ENCODE results near the gene USP48. TPM values are rescaled to one million over a fixed set of nuclear protein-coding genes. Genes with fewer than 3 reads are reported as not detected.

USP48 gene
- total RNA-seq, 2 experiments from 2014 or later, result 73.3 to 76.0 TPM

- H3K27ac Mint-ChIP-seq, result no peak overlapping the region
- H3K9me3 ChIP-seq (ENCODE audit: control insufficient read depth in 1 of 2, insufficient read depth in 1 of 2, low read length in 2 of 2), result peaks cover 0 to 3% of the 10 kb centered on the region in 2 experiments
- POLR2A ChIA-PET, result no interaction called here
- H3K9me3 Mint-ChIP-seq, result no peaks in the 10 kb centered on the region
- H3K36me3 ChIP-seq (ENCODE audit: insufficient read depth, low read length), result no peaks in the 10 kb centered on the region
- intact Hi-C loops (cut with DNase I, micrococcal nuclease), result no loop called here
- H3K4me3 Mint-ChIP-seq, result no peak overlapping the region
- H3K4me1 ChIP-seq (ENCODE audit: insufficient read depth, low read length), result no peaks in the 10 kb centered on the region
- TF ChIP-seq CTCF (IDR thresholded peaks at IDR 0.05), result no peak
- H3K27ac ChIP-seq (ENCODE audit: low read depth in 1 of 2, low read length in 2 of 2), result no peak overlapping the region
- no peak overlapping the region for H3K4me3 ChIP-seq (ENCODE audit: low read length)
- no peaks in the 10 kb centered on the region for H3K36me3 Mint-ChIP-seq (ENCODE audit: low read depth)
- H3K4me1 Mint-ChIP-seq (ENCODE audit: low read depth), result no peaks in the 10 kb centered on the region
- DNase-seq (no peak), ATAC-seq (ENCODE audit: poor library complexity) (no peak)
- H3K27me3 Mint-ChIP-seq, result peaks cover 29% of the 10 kb centered on the region
- CTCF ChIA-PET, result no interaction called here
- peaks cover 13 to 18% of the 10 kb centered on the region in 2 experiments for H3K27me3 ChIP-seq (ENCODE audit: control insufficient read depth in 1 of 2, insufficient read depth in 2 of 2, low read length in 2 of 2)
Measured at GRCh38 chr1:21643624-21644023, 139.3 kb downstream of the USP48 start.

GRCh38 chr1:21641967-21642739 is 140.8 kb downstream of the USP48 start:
- Mint-ChIP-seq H3K9me3 (no peaks in the 10 kb centered on the region), H3K27me3 (peaks cover 29% of the 10 kb centered on the region), H3K4me1 (ENCODE audit: low read depth) (no peaks in the 10 kb centered on the region), H3K36me3 (ENCODE audit: low read depth) (no peaks in the 10 kb centered on the region), H3K27ac (no peak overlapping the region), H3K4me3 (no peak overlapping the region)
- ChIA-PET POLR2A (no interaction called here), CTCF (no interaction called here)
- intact Hi-C loops (cut with DNase I, micrococcal nuclease), result no loop called here
- no peak for ATAC-seq (ENCODE audit: poor library complexity)
- peaks cover 10 to 14% of the 10 kb centered on the region in 2 experiments for H3K27me3 ChIP-seq (ENCODE audit: control insufficient read depth in 1 of 2, insufficient read depth in 2 of 2, low read length in 2 of 2)
- no peaks in the 10 kb centered on the region for H3K4me1 ChIP-seq (ENCODE audit: insufficient read depth, low read length)
- no peak for TF ChIP-seq CTCF (IDR thresholded peaks at IDR 0.05)
- no peak for DNase-seq
- H3K27ac ChIP-seq (ENCODE audit: low read depth in 1 of 2, low read length in 2 of 2), result no peak overlapping the region
- no peaks in the 10 kb centered on the region for H3K36me3 ChIP-seq (ENCODE audit: insufficient read depth, low read length)
- H3K9me3 ChIP-seq (ENCODE audit: control insufficient read depth in 1 of 2, insufficient read depth in 1 of 2, low read length in 2 of 2), result peaks cover 0 to 3% of the 10 kb centered on the region in 2 experiments
- H3K4me3 ChIP-seq (ENCODE audit: low read length), result no peak overlapping the region

- H3K36me3 ChIP-seq (ENCODE audit: insufficient read depth, low read length), result no peaks in the 10 kb centered on the region
- H3K36me3 Mint-ChIP-seq (ENCODE audit: low read depth), result no peaks in the 10 kb centered on the region
- H3K4me1 ChIP-seq (ENCODE audit: insufficient read depth, low read length), result no peaks in the 10 kb centered on the region
- no peak overlapping the region for H3K4me3 ChIP-seq (ENCODE audit: low read length)
- ATAC-seq (ENCODE audit: poor library complexity) (no peak), DNase-seq (no peak)
- no peak for TF ChIP-seq CTCF (IDR thresholded peaks at IDR 0.05)
- H3K9me3 Mint-ChIP-seq, result no peaks in the 10 kb centered on the region
- intact Hi-C loops (cut with DNase I, micrococcal nuclease), result no loop called here
- H3K9me3 ChIP-seq (ENCODE audit: control insufficient read depth in 1 of 2, insufficient read depth in 1 of 2, low read length in 2 of 2), result peaks cover 0 to 3% of the 10 kb centered on the region in 2 experiments
- ChIA-PET CTCF (no interaction called here), POLR2A (no interaction called here)
- no peak overlapping the region for H3K27ac Mint-ChIP-seq
- H3K27me3 ChIP-seq (ENCODE audit: control insufficient read depth in 1 of 2, insufficient read depth in 2 of 2, low read length in 2 of 2), result peaks cover 4 to 9% of the 10 kb centered on the region in 2 experiments
- peaks cover 24% of the 10 kb centered on the region for H3K27me3 Mint-ChIP-seq
- no peaks in the 10 kb centered on the region for H3K4me1 Mint-ChIP-seq (ENCODE audit: low read depth)
- H3K4me3 Mint-ChIP-seq, result no peak overlapping the region
- H3K27ac ChIP-seq (ENCODE audit: low read depth in 1 of 2, low read length in 2 of 2), result no peak overlapping the region
Measured at GRCh38 chr1:21641537-21641936, 141.4 kb downstream of the USP48 start.

All from CD4-positive, alpha-beta T cell (primary cell).